OCI-LY3 (cell line): Measurements from ENCODE around the gene ARHGAP15.

Experiments
- H2AFZ ChIP-seq: fragments of 200-600, 300-600 bp; shearing (Covaris generic); 2 replicates; pipeline ENCODE4 v1.6.0; 2014; ENCODE audit warnings: antibody characterized with exemption, low read depth, low read length
- H3K27ac ChIP-seq: fragments of 200-600, 300-600 bp; sonication (generic); 2 replicates; pipeline ENCODE4 v1.5.1; 2014; ENCODE audit warnings: mild to moderate bottlenecking, low read length, moderate library complexity, mixed read lengths
- H3K27me3 ChIP-seq: fragments of 200-600, 300-600 bp; sonication (generic); 2 replicates; pipeline ENCODE4 v1.6.1; 2014; ENCODE audit warnings: low read depth, low read length, mixed read lengths
- H3K36me3 ChIP-seq: fragments of 200-600, 300-600 bp; sonication (generic); replicated peaks from 2 replicates; pipeline ENCODE3; 2014; ENCODE audit warnings: low read depth, low read length, mixed read lengths
- H3K4me1 ChIP-seq: fragments of 300-600, 200-600 bp; sonication (generic); 2 replicates; pipeline ENCODE4 v1.6.1; 2014; ENCODE audit warnings: low read length, mixed read lengths
- H3K4me2 ChIP-seq: fragments of 200-600, 300-600 bp; sonication (generic); 2 replicates; pipeline ENCODE4 v1.6.1; 2014; ENCODE audit warnings: low read length, mixed read lengths
- H3K4me3 ChIP-seq: fragments of 300-600, 200-600 bp; sonication (generic); 2 replicates; pipeline ENCODE4 v1.5.1; 2014; ENCODE audit warnings: antibody characterized with exemption, mild to moderate bottlenecking, low read length, moderate library complexity
- H3K79me2 ChIP-seq: fragments of 300-600, 200-600 bp; shearing (Covaris generic); 2 replicates; pipeline ENCODE4 v1.6.1; 2014; ENCODE audit warnings: mild to moderate bottlenecking, low read length, mixed read lengths
- H3K9ac ChIP-seq: fragments of 300-600, 200-600 bp; shearing (Covaris generic); 2 replicates; pipeline ENCODE4 v1.6.0; 2014; ENCODE audit warnings: mild to moderate bottlenecking, low read length, moderate library complexity
- H3K9me3 ChIP-seq: fragments of 200-600, 300-600 bp; shearing (Covaris generic); 2 replicates; pipeline ENCODE4 v1.6.1; 2014; ENCODE audit warnings: low read length, mixed read lengths; ENCODE audit not compliant: insufficient read depth
- H4K20me1 ChIP-seq: fragments of 200-600, 300-600 bp; sonication (generic); 2 replicates; pipeline ENCODE4 v1.6.1; 2016; ENCODE audit warnings: low read length, mixed read lengths; ENCODE audit not compliant: insufficient read depth
- CTCF ChIP-seq: fragments of 200-600, 300-600 bp; sonication (generic); IDR thresholded peaks from 2 replicates; pipeline ENCODE4 v1.5.1; 2014; ENCODE audit warnings: antibody characterized with exemption, low read length, low read depth
- EZH2phosphoT487 ChIP-seq: fragments of 200-600 bp; shearing (Covaris generic); IDR thresholded peaks from 2 replicates; pipeline ENCODE4 v1.6.1; 2018; ENCODE audit warnings: antibody characterized with exemption, mixed run types, low read depth

Gene ARHGAP15

GRCh38 chr2:143229952-143230351 is 100.7 kb downstream of the ARHGAP15 start:
- Histone ChIP-seq H3K9ac (no peak overlapping the region), H3K79me2 (no peaks in the 10 kb centered on the region), H3K9me3 (no peaks in the 10 kb centered on the region), H3K4me1 (no peaks in the 10 kb centered on the region), H3K27ac (no peak overlapping the region), H2AFZ (no peak overlapping the region), H4K20me1 (no peaks in the 10 kb centered on the region), H3K4me2 (no peak overlapping the region), H3K4me3 (no peak overlapping the region), H3K27me3 (no peaks in the 10 kb centered on the region), H3K36me3 (peaks cover 25% of the 10 kb centered on the region)
- TF ChIP-seq EZH2phosphoT487 (no peak), CTCF (no peak)

GRCh38 chr2:143230506-143231253 is 101.5 kb downstream of the ARHGAP15 start:
- no peaks in the 10 kb centered on the region for H3K79me2 ChIP-seq
- H2AFZ ChIP-seq = no peak overlapping the region
- H4K20me1 ChIP-seq = no peaks in the 10 kb centered on the region
- TF ChIP-seq EZH2phosphoT487 = no peak
- TF ChIP-seq CTCF = no peak
- H3K27ac ChIP-seq = no peak overlapping the region
- no peaks in the 10 kb centered on the region for H3K27me3 ChIP-seq
- peaks cover 25% of the 10 kb centered on the region for H3K36me3 ChIP-seq
- no peaks in the 10 kb centered on the region for H3K4me1 ChIP-seq
- no peak overlapping the region for H3K4me2 ChIP-seq
- H3K4me3 ChIP-seq = no peak overlapping the region
- H3K9ac ChIP-seq = no peak overlapping the region
- H3K9me3 ChIP-seq = no peaks in the 10 kb centered on the region

- Histone ChIP-seq H3K79me2 (no peaks in the 10 kb centered on the region), H3K27ac (no peak overlapping the region), H3K27me3 (no peaks in the 10 kb centered on the region), H3K9me3 (no peaks in the 10 kb centered on the region), H3K4me2 (no peak overlapping the region), H3K4me1 (no peaks in the 10 kb centered on the region), H3K36me3 (peaks cover 25% of the 10 kb centered on the region), H4K20me1 (no peaks in the 10 kb centered on the region), H3K4me3 (no peak overlapping the region), H3K9ac (no peak overlapping the region), H2AFZ (no peak overlapping the region)
- TF ChIP-seq EZH2phosphoT487 = no peak
- TF ChIP-seq CTCF = no peak
Observed at GRCh38 chr2:143231254-143231645, 102.0 kb downstream of the ARHGAP15 start.

GRCh38 chr2:143237146-143237777 is 108.0 kb downstream of the ARHGAP15 start:
- no peaks in the 10 kb centered on the region for H3K9me3 ChIP-seq

More at GRCh38 chr2:143237146-143237777, 108.0 kb downstream of the ARHGAP15 start:
- H3K9ac ChIP-seq = no peak overlapping the region
- no peaks in the 10 kb centered on the region for H3K79me2 ChIP-seq
- no peak for TF ChIP-seq CTCF
- 0 out of 2 replicates have a peak, but pooled peaks cover 6% of the 10 kb centered on the region for H4K20me1 ChIP-seq
- no peak overlapping the region for H3K27ac ChIP-seq
- H2AFZ ChIP-seq = no peak overlapping the region
- H3K4me1 ChIP-seq = no peaks in the 10 kb centered on the region
- no peaks in the 10 kb centered on the region for H3K27me3 ChIP-seq
- H3K4me2 ChIP-seq = no peak overlapping the region
- no peak overlapping the region for H3K4me3 ChIP-seq
- H3K36me3 ChIP-seq = peaks cover 12% of the 10 kb centered on the region
